Measurements from ENCODE around the gene LCK.

LCK gene

GRCh38 chr1:32250893-32251716, at the start of gene LCK:
Gene LCK (plus strand): TSS chr1:32251265. CDS start chr1:32274330, 23,065 bp downstream.
- in situ Hi-C loops (cut with HindIII; ENCODE audit: low sequenced_read_pairs): no loop called here

DNA sequence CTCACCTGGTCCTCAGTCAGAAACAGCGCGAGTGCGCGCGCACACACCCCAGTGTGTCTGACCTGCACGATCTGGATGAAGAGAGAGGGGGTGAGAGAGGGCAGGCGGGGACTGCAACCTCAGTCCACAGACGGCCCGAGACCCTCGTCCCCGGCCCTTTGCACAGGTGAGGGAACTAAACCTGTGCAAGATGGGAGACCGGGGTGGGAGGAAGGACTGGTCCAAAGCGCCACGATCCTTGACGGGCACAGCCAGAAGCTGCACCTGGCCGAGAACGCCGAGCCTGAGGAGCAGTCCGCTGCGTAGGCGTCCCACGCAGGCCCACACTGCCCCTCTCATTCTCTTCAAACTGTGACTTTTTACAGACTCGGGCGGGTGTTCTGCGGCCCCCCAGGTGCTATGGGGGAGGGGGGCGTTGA, 46.1 kb upstream of the LCK start:
- in situ Hi-C loops (cut with HindIII; ENCODE audit: low sequenced_read_pairs): no loop called here

DNA sequence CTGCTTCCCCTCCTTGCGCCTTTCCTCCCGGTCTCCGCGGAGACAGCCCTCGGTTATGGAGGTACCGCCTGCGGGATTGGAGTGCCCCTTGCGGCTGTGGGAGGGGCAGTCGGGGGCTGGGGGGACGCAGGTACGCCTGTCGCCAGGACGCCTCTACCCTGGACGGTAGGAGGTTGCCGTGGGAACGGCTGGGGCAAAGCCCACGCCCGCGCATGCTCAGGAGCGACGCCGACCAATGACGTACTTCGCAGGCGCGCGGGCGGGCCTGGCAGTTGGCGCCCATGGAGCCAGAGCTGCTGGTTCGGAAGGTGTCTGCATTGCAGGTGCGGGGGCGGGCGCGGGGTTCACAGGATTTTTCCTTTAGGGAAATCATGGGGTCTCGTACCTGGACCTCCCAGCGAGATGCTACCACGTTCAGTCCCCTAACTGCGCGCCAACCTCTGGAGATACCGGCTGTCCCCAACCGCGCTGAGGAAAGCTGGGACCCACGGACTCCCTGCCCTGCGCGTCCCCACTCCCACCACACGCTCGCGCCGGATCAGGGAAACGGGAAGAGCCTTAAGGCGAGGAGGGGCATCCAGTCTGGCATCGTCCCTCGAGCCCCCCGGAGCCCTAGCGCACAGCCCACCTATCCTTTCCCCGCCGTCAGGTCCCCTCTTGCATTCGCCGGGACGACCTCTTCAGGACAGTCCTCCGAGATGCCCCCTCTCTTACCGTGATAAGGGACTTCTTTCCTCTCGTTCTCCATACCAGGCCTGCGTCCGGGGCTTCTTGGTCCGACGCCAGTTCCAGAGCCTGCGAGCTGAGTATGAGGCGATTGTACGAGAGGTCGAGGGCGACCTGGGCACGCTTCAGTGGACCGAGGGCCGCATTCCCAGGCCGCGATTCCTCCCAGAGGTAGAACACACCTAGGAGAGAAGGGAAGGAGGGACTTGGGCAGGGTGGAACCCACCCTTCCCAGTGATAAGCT, 45.4 kb upstream of the LCK start, which contains the start of gene IQCC:
Gene IQCC, plus strand, starts transcription at position 271 of the 970 bp plus-strand sequence. Its CDS starts 11 bp downstream, at position 282.
- in situ Hi-C loops (cut with HindIII; ENCODE audit: low sequenced_read_pairs): no loop called here

DNA sequence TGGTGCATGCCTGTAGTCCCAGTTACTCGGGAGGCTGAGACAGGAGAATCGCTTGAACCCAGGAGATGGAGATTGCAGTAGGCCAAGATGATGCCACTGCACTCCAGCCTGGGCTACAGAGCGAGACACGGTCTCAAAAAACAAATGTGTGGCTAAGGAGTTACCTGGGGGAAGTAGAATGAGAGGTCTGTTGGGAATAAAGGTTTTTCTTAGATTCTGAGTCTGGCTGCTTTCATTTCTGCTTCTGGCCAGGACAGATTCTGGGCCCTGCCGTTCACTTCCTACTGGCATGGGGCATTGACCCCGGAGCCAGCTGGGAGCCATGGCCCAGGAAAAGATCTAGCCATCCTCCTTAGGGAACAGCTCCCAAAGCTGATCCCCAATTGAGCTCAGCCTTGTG, 42.6 kb upstream of the LCK start:
- in situ Hi-C loops (cut with HindIII; ENCODE audit: low sequenced_read_pairs): no loop called here

GRCh38 chr1:32208891-32209328, 42.2 kb upstream of the LCK start, which contains the start of gene DCDC2B:
Gene DCDC2B (plus strand): TSS chr1:32209089. CDS start chr1:32209094, 5 bp downstream.
- in situ Hi-C loops (cut with HindIII; ENCODE audit: low sequenced_read_pairs): no loop called here

GRCh38 chr1:32215629-32216480, 35.2 kb upstream of the LCK start:
- in situ Hi-C loops (cut with HindIII; ENCODE audit: low sequenced_read_pairs): no loop called here

DNA sequence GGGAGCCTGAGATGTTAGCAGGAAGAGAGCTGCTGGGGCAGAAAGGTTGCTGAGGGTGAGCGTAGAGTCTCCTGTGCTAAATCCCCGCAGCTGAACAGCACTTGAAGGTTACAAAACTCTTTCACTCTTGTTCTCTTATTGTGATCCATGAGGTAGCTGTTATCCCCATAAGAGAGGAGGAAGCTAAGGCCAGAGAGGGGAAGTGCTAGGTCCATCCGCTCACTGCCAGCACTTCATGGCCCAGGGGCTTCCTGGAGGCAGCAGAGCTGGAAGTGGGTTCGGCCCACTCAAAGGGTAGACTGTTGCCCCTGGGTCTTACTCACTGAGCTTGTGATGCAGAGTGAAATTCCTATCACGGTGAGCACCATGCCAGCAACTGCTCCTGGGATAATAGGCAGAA, 34.5 kb upstream of the LCK start:
- in situ Hi-C loops (cut with HindIII; ENCODE audit: low sequenced_read_pairs): no loop called here

GRCh38 chr1:32219022-32219421, 32.0 kb upstream of the LCK start:
- in situ Hi-C loops (cut with HindIII; ENCODE audit: low sequenced_read_pairs): no loop called here

GRCh38 chr1:32220746-32221580, 30.1 kb upstream of the LCK start:
- in situ Hi-C loops (cut with HindIII; ENCODE audit: low sequenced_read_pairs): no loop called here

- in situ Hi-C loops (cut with HindIII; ENCODE audit: low sequenced_read_pairs): no loop called here
These were observed 29.5 kb upstream of the LCK start for GRCh38 chr1:32221581-32221979.

DNA sequence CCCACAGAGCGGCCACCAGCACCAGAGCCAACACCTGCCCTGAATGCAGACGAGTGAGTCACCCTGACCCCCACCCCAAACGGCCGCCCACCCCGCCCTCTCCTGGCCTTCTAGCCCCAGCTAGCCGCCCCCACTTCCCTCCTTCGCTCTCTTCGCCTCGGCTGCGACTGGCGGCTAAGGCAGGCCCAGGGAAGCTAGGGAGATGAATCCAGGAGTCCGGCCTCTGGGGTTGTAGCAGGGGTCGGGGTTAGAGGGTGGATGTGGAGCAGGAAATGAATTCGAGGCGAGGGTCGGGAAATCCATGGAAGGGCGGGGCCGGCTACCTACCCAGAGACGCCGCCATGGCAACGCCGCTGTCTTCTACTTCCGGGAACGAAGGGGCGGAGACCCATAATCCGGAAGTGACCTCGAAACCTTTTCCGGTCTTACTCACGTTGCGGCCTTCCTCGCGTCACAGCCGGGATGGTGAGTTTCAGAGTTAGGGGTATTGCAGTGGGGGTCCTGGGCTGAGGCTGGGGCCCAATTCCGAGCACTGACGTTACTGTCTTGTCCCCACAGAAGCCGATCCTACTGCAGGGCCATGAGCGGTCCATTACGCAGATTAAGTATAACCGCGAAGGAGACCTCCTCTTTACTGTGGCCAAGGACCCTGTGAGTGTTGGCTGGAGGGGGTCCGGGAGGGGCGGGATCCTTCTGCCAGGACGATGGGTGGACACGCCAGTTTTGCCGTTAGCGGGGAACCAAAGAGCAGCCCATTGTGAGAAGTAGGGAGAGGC, 28.9 kb upstream of the LCK start, which contains the start of the genes EIF3I and TMEM234:
Gene EIF3I, plus strand, starts transcription at position 428 of the 776 bp plus-strand sequence. Its CDS starts 35 bp downstream, at position 463.
Gene TMEM234, minus strand, starts transcription at position 374 of the 776 bp plus-strand sequence. Its CDS starts 31 bp downstream, at position 343.
- in situ Hi-C loops (cut with HindIII; ENCODE audit: low sequenced_read_pairs): no loop called here

DNA sequence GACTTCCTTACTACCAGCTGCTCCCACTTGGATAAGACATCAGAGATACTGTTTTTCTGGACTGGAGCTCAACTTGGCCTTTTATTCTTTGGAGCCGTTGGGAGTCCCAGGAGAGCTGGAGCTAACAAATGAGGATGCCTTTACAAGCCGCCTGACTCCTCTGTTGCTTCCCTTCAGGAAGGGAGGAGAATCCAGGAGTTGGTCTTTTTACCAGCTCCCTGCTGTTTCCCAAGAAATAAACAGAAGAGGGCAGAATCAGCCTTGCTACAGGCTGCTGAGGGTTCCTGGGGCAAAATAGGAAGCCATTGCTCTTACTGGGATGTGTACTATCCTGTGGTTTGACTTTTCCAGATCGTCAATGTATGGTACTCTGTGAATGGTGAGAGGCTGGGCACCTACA, 27.4 kb upstream of the LCK start:
- in situ Hi-C loops (cut with HindIII; ENCODE audit: low sequenced_read_pairs): no loop called here

GRCh38 chr1:32224285-32224684, 26.8 kb upstream of the LCK start:
- in situ Hi-C loops (cut with HindIII; ENCODE audit: low sequenced_read_pairs): no loop called here

GRCh38 chr1:32228771-32229170, 22.3 kb upstream of the LCK start:
- in situ Hi-C loops (cut with HindIII; ENCODE audit: low sequenced_read_pairs): no loop called here

DNA sequence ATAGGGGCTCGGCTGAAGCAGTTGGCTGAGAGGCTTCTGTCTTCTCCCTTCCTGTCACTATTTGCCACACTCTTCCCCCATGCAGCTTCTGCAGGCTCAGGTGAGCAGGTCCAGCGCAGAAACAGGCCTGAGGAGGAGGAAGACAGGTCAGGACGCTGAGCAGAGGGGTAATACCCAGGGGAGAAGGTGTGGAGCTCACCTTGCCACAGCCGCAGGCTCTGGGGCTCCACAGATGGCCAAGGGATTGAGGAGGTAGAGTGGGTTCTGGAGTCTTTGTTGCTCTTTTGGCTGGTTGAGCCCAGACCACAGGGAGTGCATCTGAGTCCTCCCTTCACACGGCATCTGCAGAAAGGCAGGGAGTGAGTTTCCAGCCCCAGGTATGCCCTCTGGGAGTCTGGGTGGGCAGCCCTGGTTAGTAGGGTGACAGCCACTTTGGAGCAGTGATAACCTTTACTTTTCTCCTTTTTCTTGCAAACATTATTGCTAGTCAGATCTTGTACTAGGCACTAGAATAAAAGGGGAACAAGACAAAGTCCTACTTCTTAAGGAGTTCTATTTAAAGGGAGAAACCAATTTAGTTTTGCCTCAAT, 19.1 kb upstream of the LCK start:
- in situ Hi-C loops (cut with HindIII; ENCODE audit: low sequenced_read_pairs): no loop called here

DNA sequence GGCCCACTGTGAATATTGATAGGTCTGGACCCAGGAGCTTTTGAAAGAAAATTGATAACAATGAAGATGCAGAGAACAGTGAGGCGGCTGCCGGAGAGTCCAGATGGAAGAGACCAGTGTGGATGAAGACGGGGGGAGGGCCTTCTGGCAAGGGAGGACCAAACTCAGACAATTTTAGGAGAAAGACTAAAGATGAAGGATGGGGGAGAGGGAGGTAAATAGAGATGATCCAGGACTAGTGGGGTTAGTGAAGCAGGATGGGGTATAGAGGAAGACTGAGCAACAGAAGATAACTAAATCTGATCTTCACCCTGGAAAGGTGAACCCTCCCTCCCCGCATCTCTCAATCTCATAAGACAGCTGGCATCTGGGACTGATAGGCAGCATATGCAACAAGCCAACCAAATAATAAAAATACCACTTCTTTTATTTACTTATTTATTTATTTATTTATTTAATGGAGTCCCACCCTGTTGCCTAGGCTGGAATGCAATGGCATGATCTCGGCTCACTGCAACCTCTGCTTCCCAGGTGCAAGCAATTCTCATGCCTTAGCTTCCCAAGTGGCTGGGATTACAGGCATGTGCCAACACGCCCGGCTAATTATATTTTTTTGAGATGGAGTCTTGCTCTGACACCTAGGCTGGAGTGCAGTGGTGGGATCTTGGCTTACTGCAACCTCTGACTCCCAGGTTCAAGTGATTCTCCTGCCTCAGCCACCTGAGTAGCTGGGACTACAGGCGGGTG, 18.3 kb upstream of the LCK start:
- in situ Hi-C loops (cut with HindIII; ENCODE audit: low sequenced_read_pairs): no loop called here

- in situ Hi-C loops (cut with HindIII; ENCODE audit: low sequenced_read_pairs): no loop called here
These were observed 16.3 kb upstream of the LCK start for GRCh38 chr1:32234792-32235191.
